ENCODE results near the gene RPL39. TPM values are rescaled to one million over a fixed set of nuclear protein-coding genes. Genes with fewer than 3 reads are reported as not detected.
"Not testable (repeated sequence)": the region's sequence is repeated elsewhere in the genome, so short reads cannot be mapped to it uniquely, and the experiment has no call there.

The RPL39 gene
- 1,000 to 10,000 TPM; 2,393 to 3,257 TPM for total RNA-seq

GRCh38 chrX:119791437-119792231, at the start of gene RPL39:
Gene RPL39, minus strand, starts transcription at chrX:119791630. Its CDS starts 54 bp downstream, at chrX:119791576.
- no peaks in the 10 kb centered on the region for H3K4me1 Mint-ChIP-seq
- H3K9me3 Mint-ChIP-seq, result no peaks in the 10 kb centered on the region
- peak within 1 kb of the TSS; percentile 90 for H3K4me3 Mint-ChIP-seq
- peak within 1 kb of the TSS; percentile 89 for H3K27ac Mint-ChIP-seq
- peaks cover 48% of the 10 kb centered on the region for H3K36me3 Mint-ChIP-seq (ENCODE audit: low read depth)
- peak; percentile 95 for ATAC-seq (replicated peaks)
- no peaks in the 10 kb centered on the region for H3K27me3 Mint-ChIP-seq

DNA sequence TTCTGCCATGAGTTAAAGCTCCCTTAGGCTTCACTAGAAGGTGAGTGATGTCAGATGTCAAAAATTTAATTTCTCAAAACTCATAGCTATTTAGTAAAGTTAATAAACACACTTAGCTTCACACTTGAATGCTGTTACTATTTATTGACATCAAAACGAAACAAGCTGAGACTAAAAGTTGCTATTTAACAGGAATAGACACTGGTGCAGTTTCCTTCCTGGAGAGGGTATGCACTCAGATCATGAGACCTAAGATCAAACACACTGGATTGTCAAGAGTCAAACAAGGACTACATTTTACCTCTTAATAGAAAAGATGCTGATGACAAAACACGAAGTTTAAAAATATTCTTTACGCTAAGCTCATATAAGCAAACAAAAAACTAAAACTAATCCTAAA, 42.5 kb upstream of the RPL39 start:
- Mint-ChIP-seq H3K36me3 (ENCODE audit: low read depth) (peaks cover 90% of the 10 kb centered on the region), H3K9me3 (no peaks in the 10 kb centered on the region), H3K4me1 (no peaks in the 10 kb centered on the region), H3K27me3 (no peaks in the 10 kb centered on the region), H3K4me3 (no peak overlapping the region), H3K27ac (no peak overlapping the region)
- ATAC-seq (replicated peaks), result no peak

DNA sequence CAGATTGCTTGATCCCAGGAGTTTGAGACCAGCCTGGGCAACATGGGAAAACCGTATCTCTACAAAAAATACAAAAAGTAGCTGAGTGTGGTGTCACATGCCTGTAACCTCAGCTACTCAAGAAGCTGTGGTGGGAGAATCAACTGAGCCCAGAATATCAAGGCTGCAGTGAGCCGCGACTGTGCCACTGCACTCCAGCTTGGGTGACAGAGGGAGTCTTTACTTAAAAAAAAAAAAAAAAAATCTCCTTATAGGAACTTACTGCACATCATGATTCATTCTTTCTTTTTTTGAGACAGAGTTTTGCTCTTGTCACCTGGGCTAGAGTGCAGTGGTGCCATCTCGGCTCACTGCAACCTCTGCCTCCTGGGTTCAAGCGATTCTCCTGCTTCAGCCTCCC, 37.0 kb upstream of the RPL39 start:
- no peak overlapping the region for H3K4me3 Mint-ChIP-seq
- peaks cover 39% of the 10 kb centered on the region for H3K36me3 Mint-ChIP-seq (ENCODE audit: low read depth)
- no peaks in the 10 kb centered on the region for H3K9me3 Mint-ChIP-seq
- no peaks in the 10 kb centered on the region for H3K27me3 Mint-ChIP-seq
- H3K27ac Mint-ChIP-seq, result no peak overlapping the region
- peak; percentile 31 for ATAC-seq (replicated peaks)
- no peaks in the 10 kb centered on the region for H3K4me1 Mint-ChIP-seq

- peak; percentile 92 for ATAC-seq (replicated peaks)
- Mint-ChIP-seq H3K4me3 (peak overlapping the region; percentile 46), H3K9me3 (no peaks in the 10 kb centered on the region), H3K27me3 (no peaks in the 10 kb centered on the region), H3K27ac (peak overlapping the region; percentile 48), H3K4me1 (peaks cover 5% of the 10 kb centered on the region), H3K36me3 (ENCODE audit: low read depth) (peaks cover 24% of the 10 kb centered on the region)
These were observed 35.0 kb upstream of the RPL39 start for GRCh38 chrX:119826399-119826959.

GRCh38 chrX:119824221-119824620, 32.8 kb upstream of the RPL39 start:
- not testable (repeated sequence) for H3K27ac Mint-ChIP-seq; H3K4me1 Mint-ChIP-seq; ATAC-seq (replicated peaks); H3K4me3 Mint-ChIP-seq; H3K9me3 Mint-ChIP-seq; H3K36me3 Mint-ChIP-seq (ENCODE audit: low read depth); H3K27me3 Mint-ChIP-seq

- Mint-ChIP-seq H3K27ac (peak overlapping the region; percentile 68), H3K4me3 (peak overlapping the region; percentile 16)
- not testable (repeated sequence) for H3K4me1 Mint-ChIP-seq; H3K36me3 Mint-ChIP-seq (ENCODE audit: low read depth); H3K27me3 Mint-ChIP-seq; H3K9me3 Mint-ChIP-seq
- ATAC-seq (replicated peaks), result peak; percentile 59
These were observed 30.3 kb upstream of the RPL39 start for GRCh38 chrX:119821703-119822102.

GRCh38 chrX:119817130-119817690, 25.8 kb upstream of the RPL39 start:
- H3K27me3 Mint-ChIP-seq, result no peaks in the 10 kb centered on the region
- H3K4me3 Mint-ChIP-seq, result no peak overlapping the region
- H3K4me1 Mint-ChIP-seq, result peaks cover 5% of the 10 kb centered on the region
- H3K27ac Mint-ChIP-seq, result no peak overlapping the region
- no peak for ATAC-seq (replicated peaks)
- no peaks in the 10 kb centered on the region for H3K36me3 Mint-ChIP-seq (ENCODE audit: low read depth)
- no peaks in the 10 kb centered on the region for H3K9me3 Mint-ChIP-seq

GRCh38 chrX:119816300-119816699, 24.9 kb upstream of the RPL39 start:
- ATAC-seq (replicated peaks), result no peak
- H3K27ac Mint-ChIP-seq, result no peak overlapping the region
- no peaks in the 10 kb centered on the region for H3K4me1 Mint-ChIP-seq
- H3K4me3 Mint-ChIP-seq, result no peak overlapping the region
- no peaks in the 10 kb centered on the region for H3K36me3 Mint-ChIP-seq (ENCODE audit: low read depth)
- H3K9me3 Mint-ChIP-seq, result no peaks in the 10 kb centered on the region
- no peaks in the 10 kb centered on the region for H3K27me3 Mint-ChIP-seq

GRCh38 chrX:119809185-119809666, 17.8 kb upstream of the RPL39 start:
- Mint-ChIP-seq H3K4me1 (no peaks in the 10 kb centered on the region), H3K27ac (no peak overlapping the region), H3K36me3 (ENCODE audit: low read depth) (no peaks in the 10 kb centered on the region), H3K27me3 (no peaks in the 10 kb centered on the region), H3K4me3 (no peak overlapping the region), H3K9me3 (no peaks in the 10 kb centered on the region)
- ATAC-seq (replicated peaks), result no peak

DNA sequence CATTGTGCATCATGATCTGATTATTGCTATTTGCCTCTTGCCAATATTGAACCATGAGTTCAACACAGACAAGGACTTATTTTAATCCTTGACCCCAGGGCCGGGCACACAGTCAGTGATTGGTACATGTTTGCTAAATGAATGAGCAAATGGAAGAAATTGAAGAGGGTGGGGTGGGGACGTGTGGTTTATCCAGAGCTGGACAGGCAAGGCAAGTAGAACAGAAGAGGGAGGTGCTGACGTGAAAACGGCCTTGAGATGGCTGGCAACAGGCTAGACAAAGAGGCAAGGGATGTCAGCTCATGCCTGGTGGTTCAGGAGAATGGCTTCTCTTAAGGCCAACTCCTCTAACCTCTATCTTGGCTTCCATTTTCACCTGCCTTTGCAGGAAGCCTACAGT, 17.0 kb upstream of the RPL39 start:
- ATAC-seq (replicated peaks); H3K9me3 Mint-ChIP-seq; H3K27ac Mint-ChIP-seq; H3K4me1 Mint-ChIP-seq; H3K27me3 Mint-ChIP-seq; H3K4me3 Mint-ChIP-seq; H3K36me3 Mint-ChIP-seq (ENCODE audit: low read depth): not testable (repeated sequence)

GRCh38 chrX:119802546-119802945, 11.1 kb upstream of the RPL39 start:
- Mint-ChIP-seq H3K27ac (no peak overlapping the region), H3K27me3 (no peaks in the 10 kb centered on the region), H3K4me3 (no peak overlapping the region), H3K9me3 (no peaks in the 10 kb centered on the region), H3K36me3 (ENCODE audit: low read depth) (no peaks in the 10 kb centered on the region), H3K4me1 (peaks cover 3% of the 10 kb centered on the region)
- ATAC-seq (replicated peaks), result no peak

DNA sequence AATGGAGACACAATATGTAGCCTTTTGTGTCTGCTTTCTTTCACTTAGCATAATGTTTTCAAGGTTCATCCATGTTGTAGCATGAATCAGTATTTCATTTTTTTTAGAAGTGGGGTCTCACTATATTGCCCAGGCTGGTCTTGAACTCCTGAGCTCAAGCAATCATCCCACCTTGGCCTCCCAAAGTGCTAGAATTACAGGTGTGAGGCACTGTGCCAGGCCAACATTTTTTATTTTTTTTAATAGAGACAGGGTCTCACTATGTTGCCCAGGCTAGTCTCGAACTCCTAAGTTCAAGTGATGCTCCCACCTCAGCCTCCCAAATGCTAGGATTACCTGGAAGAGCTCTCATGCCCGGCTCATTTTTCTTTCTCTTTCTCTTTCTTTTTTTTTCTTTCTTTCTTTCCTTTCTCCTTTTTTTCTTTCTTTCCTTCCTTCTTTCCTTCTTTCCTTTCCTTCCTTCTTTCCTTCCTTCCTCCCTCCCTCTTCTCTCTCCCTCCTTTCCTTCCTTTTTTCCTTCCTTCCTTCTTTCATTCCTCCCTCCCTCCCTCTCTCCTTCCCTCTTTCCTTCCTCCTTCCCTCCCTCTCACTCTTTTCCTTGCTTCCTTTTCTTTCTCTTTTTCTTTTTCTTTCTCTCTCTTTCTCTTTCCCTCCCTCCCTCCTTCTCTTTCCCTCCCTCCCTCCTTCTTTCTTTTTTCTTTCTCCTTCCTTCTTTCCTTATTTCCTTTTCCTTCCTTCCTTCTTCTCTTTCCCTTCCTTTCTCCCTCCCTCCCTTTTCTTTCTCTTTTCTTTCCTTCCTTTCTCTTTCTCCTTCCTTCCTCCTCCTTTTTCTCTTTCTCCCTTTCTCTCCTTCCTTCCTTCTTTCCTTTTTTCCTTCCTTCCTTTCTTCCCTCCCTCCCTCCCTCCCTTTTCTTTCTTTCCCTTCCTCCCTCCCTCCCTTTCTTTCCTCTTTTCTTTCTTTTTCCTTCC, 10.1 kb upstream of the RPL39 start:
- peaks cover 3% of the 10 kb centered on the region for H3K4me1 Mint-ChIP-seq
- no peaks in the 10 kb centered on the region for H3K27me3 Mint-ChIP-seq
- no peaks in the 10 kb centered on the region for H3K9me3 Mint-ChIP-seq
- ATAC-seq (replicated peaks), result no peak
- H3K4me3 Mint-ChIP-seq, result no peak overlapping the region
- no peak overlapping the region for H3K27ac Mint-ChIP-seq
- H3K36me3 Mint-ChIP-seq (ENCODE audit: low read depth), result no peaks in the 10 kb centered on the region

DNA sequence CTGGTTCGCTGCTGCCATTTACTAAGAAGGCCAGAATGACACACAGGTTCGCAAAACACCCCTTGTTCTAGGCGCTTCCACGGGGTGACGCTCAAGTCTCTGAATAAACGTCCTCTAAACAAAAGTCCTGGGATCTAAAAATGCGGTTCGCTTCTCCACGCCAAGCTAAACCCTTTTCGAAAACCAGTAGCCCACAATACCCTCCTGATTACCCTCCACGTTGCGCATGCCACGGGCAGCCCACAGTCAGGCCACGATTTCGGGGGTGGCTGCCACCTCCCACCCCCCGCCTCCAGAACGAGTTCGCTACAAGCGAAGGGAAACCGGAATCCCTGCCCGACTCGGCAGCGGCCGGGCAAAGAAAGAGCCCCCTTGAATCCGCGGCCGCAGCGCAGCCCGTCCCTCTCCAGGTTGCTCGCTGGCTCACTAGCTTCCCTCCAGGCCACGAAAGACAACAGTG, 423 bp downstream of the RPL39 start:
- H3K4me3 Mint-ChIP-seq, result peak overlapping the region; percentile 90
- no peaks in the 10 kb centered on the region for H3K9me3 Mint-ChIP-seq

More for the DNA sequence above, 423 bp downstream of the RPL39 start:
- peak; percentile 38 for ATAC-seq (replicated peaks)
- no peaks in the 10 kb centered on the region for H3K4me1 Mint-ChIP-seq
- no peaks in the 10 kb centered on the region for H3K27me3 Mint-ChIP-seq
- peak overlapping the region; percentile 89 for H3K27ac Mint-ChIP-seq
- H3K36me3 Mint-ChIP-seq (ENCODE audit: low read depth), result peaks cover 54% of the 10 kb centered on the region

Data from activated T-helper 17 cell treated with anti-CD3 and anti-CD28 coated beads, Interleukin-2, amount 50 U/mL, for 72 hours (primary cell).